OCI-LY3 (cell line): ENCODE results near the gene PIK3C3.

Experiments
- H2AFZ ChIP-seq: fragments of 200-600, 300-600 bp; shearing (Covaris generic); 2 replicates; pipeline ENCODE4 v1.6.0; 2014; ENCODE audit warnings: antibody characterized with exemption, low read depth, low read length
- H3K27ac ChIP-seq: fragments of 200-600, 300-600 bp; sonication (generic); 2 replicates; pipeline ENCODE4 v1.5.1; 2014; ENCODE audit warnings: mild to moderate bottlenecking, low read length, moderate library complexity, mixed read lengths
- H3K27me3 ChIP-seq: fragments of 200-600, 300-600 bp; sonication (generic); 2 replicates; pipeline ENCODE4 v1.6.1; 2014; ENCODE audit warnings: low read depth, low read length, mixed read lengths
- H3K36me3 ChIP-seq: fragments of 200-600, 300-600 bp; sonication (generic); replicated peaks from 2 replicates; pipeline ENCODE3; 2014; ENCODE audit warnings: low read depth, low read length, mixed read lengths
- H3K4me1 ChIP-seq: fragments of 300-600, 200-600 bp; sonication (generic); 2 replicates; pipeline ENCODE4 v1.6.1; 2014; ENCODE audit warnings: low read length, mixed read lengths
- H3K4me2 ChIP-seq: fragments of 200-600, 300-600 bp; sonication (generic); 2 replicates; pipeline ENCODE4 v1.6.1; 2014; ENCODE audit warnings: low read length, mixed read lengths
- H3K4me3 ChIP-seq: fragments of 300-600, 200-600 bp; sonication (generic); 2 replicates; pipeline ENCODE4 v1.5.1; 2014; ENCODE audit warnings: antibody characterized with exemption, mild to moderate bottlenecking, low read length, moderate library complexity
- H3K79me2 ChIP-seq: fragments of 300-600, 200-600 bp; shearing (Covaris generic); 2 replicates; pipeline ENCODE4 v1.6.1; 2014; ENCODE audit warnings: mild to moderate bottlenecking, low read length, mixed read lengths
- H3K9ac ChIP-seq: fragments of 300-600, 200-600 bp; shearing (Covaris generic); 2 replicates; pipeline ENCODE4 v1.6.0; 2014; ENCODE audit warnings: mild to moderate bottlenecking, low read length, moderate library complexity
- H3K9me3 ChIP-seq: fragments of 200-600, 300-600 bp; shearing (Covaris generic); 2 replicates; pipeline ENCODE4 v1.6.1; 2014; ENCODE audit warnings: low read length, mixed read lengths; ENCODE audit not compliant: insufficient read depth
- H4K20me1 ChIP-seq: fragments of 200-600, 300-600 bp; sonication (generic); 2 replicates; pipeline ENCODE4 v1.6.1; 2016; ENCODE audit warnings: low read length, mixed read lengths; ENCODE audit not compliant: insufficient read depth
- EZH2phosphoT487 ChIP-seq: fragments of 200-600 bp; shearing (Covaris generic); IDR thresholded peaks from 2 replicates; pipeline ENCODE4 v1.6.1; 2018; ENCODE audit warnings: antibody characterized with exemption, mixed run types, low read depth
- TF ChIP-seq, protein P1 (sequence below): fragments of 200-600, 300-600 bp; sonication (generic); IDR thresholded peaks from 2 replicates; pipeline ENCODE4 v1.5.1; 2014; ENCODE audit warnings: antibody characterized with exemption, low read length, low read depth

The PIK3C3 gene

DNA sequence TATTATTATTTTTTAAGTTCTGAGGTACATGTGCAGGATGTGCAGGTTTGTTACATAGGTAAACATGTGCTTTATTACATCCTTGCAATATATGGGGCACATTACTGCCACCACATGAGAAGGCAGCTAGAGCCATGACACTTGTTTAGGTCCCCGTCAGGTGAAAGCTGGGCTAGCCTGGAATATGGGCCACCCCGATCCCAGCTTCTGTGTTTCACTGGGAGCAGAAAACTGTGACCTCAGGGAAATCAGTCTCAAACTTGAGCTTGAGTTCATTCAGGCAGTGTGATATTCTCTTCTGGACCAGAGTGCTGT lies 176.9 kb downstream of the PIK3C3 start:
- H3K36me3 ChIP-seq, result no peaks in the 10 kb centered on the region

More for the DNA sequence above, 176.9 kb downstream of the PIK3C3 start:
- H3K4me1 ChIP-seq, result peaks cover 9% of the 10 kb centered on the region
- no peaks in the 10 kb centered on the region for H3K27me3 ChIP-seq
- no peak overlapping the region for H3K27ac ChIP-seq
- H2AFZ ChIP-seq, result no peak overlapping the region
- TF ChIP-seq, protein P1, sequence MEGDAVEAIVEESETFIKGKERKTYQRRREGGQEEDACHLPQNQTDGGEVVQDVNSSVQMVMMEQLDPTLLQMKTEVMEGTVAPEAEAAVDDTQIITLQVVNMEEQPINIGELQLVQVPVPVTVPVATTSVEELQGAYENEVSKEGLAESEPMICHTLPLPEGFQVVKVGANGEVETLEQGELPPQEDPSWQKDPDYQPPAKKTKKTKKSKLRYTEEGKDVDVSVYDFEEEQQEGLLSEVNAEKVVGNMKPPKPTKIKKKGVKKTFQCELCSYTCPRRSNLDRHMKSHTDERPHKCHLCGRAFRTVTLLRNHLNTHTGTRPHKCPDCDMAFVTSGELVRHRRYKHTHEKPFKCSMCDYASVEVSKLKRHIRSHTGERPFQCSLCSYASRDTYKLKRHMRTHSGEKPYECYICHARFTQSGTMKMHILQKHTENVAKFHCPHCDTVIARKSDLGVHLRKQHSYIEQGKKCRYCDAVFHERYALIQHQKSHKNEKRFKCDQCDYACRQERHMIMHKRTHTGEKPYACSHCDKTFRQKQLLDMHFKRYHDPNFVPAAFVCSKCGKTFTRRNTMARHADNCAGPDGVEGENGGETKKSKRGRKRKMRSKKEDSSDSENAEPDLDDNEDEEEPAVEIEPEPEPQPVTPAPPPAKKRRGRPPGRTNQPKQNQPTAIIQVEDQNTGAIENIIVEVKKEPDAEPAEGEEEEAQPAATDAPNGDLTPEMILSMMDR, result no peak
- no peak for TF ChIP-seq EZH2phosphoT487
- H3K9ac ChIP-seq, result no peak overlapping the region
- H3K4me3 ChIP-seq, result no peak overlapping the region
- no peaks in the 10 kb centered on the region for H4K20me1 ChIP-seq
- H3K9me3 ChIP-seq, result no peaks in the 10 kb centered on the region
- no peaks in the 10 kb centered on the region for H3K79me2 ChIP-seq
- H3K4me2 ChIP-seq, result no peak overlapping the region
